HEK293 (cell line): Measurements from ENCODE around the gene IL1RAP.

Experiments
- ATF2 ChIP-seq: fragments of 450-650 bp; formaldehyde crosslinking; IDR thresholded peaks from 2 replicates; pipeline ENCODE4 v1.5.1; 2016; ENCODE audit warnings: missing biosample characterization, missing genetic modification characterization, low read depth
- KLF7 ChIP-seq: fragments of 450-650 bp; formaldehyde crosslinking; IDR thresholded peaks from 2 replicates; pipeline ENCODE4 v1.5.1; 2016; ENCODE audit warnings: missing biosample characterization, missing genetic modification characterization, borderline replicate concordance
- MEIS1 ChIP-seq: sonication (generic); formaldehyde crosslinking; IDR thresholded peaks from 2 replicates; pipeline ENCODE4 v1.8.1; 2022; ENCODE audit warnings: missing genetic modification reagents, mild to moderate bottlenecking, borderline replicate concordance
- SETDB1 ChIP-seq: IDR thresholded peaks from one replicate; pipeline ENCODE4 v1.6.1; 2017; ENCODE audit warnings: mild to moderate bottlenecking, low read length, moderate library complexity, mixed read lengths; ENCODE audit not compliant: insufficient read length
- ZBTB17 ChIP-seq: fragments of 450-650 bp; formaldehyde crosslinking; IDR thresholded peaks from 2 replicates; pipeline ENCODE4 v1.5.1; 2016; ENCODE audit warnings: missing biosample characterization, missing genetic modification characterization
- ZNF140 ChIP-seq: fragments of 450-650 bp; formaldehyde crosslinking; IDR thresholded peaks from 2 replicates; pipeline ENCODE4 v1.5.1; 2016; ENCODE audit warnings: missing biosample characterization, missing genetic modification characterization
- ZNF24 ChIP-seq: fragments of 450-650 bp; formaldehyde crosslinking; IDR thresholded peaks from 2 replicates; pipeline ENCODE4 v1.5.1; 2016; ENCODE audit warnings: missing biosample characterization, missing genetic modification characterization
- ZNF658 ChIP-seq: fragments of 450-650 bp; formaldehyde crosslinking; IDR thresholded peaks from 2 replicates; pipeline ENCODE4; 2016; ENCODE audit warnings: missing biosample characterization, missing genetic modification characterization

GRCh38 chr3:190495796-190496195 lies 18.1 kb upstream of the IL1RAP start:
- TF ChIP-seq ZNF24 (tag by site-specific recombination) (no peak), ZNF658 (tag by site-specific recombination) (no peak), ATF2 (no peak), KLF7 (tag by site-specific recombination) (no peak), ZBTB17 (no peak), MEIS1 (CRISPR knock-in tag) (no peak), SETDB1 (no peak), ZNF140 (tag by site-specific recombination) (no peak)
